NCI-H345 treated with DMSO at 0.1 percent for 48 hours (cell line): ENCODE measurements around the gene APOBEC4.
"Not testable (repeated sequence)": the region's sequence is repeated elsewhere in the genome, so short reads cannot be mapped to it uniquely, and the experiment has no call there.

Experiments used
- DNase-seq: peaks from one replicate; lab custom pipeline; 2025; ENCODE audit not compliant: unreplicated experiment; lab: John Stamatoyannopoulos, UW

APOBEC4 gene

GRCh38 chr1:183635099-183635605, 18.0 kb downstream of the APOBEC4 start:
- DNase-seq, result no peak

GRCh38 chr1:183634429-183635065, 18.6 kb downstream of the APOBEC4 start:
- no peak for DNase-seq

- DNase-seq, result no peak
Observed at GRCh38 chr1:183633676-183634343, 19.3 kb downstream of the APOBEC4 start.

- no peak for DNase-seq
Observed at GRCh38 chr1:183632964-183633363, 20.2 kb downstream of the APOBEC4 start.

- DNase-seq, result no peak
Observed at GRCh38 chr1:183632114-183632513, 21.0 kb downstream of the APOBEC4 start.

- DNase-seq, result no peak
Observed at GRCh38 chr1:183630748-183631147, 22.4 kb downstream of the APOBEC4 start.

GRCh38 chr1:183628537-183628936, 24.6 kb downstream of the APOBEC4 start:
- DNase-seq, result no peak

GRCh38 chr1:183626236-183626635, 26.9 kb downstream of the APOBEC4 start:
- DNase-seq, result not testable (repeated sequence)

- peak; percentile 15 for DNase-seq
Observed at GRCh38 chr1:183622884-183623785, 30.0 kb downstream of the APOBEC4 start.

- no peak for DNase-seq
Observed at GRCh38 chr1:183622013-183622412, 31.1 kb downstream of the APOBEC4 start.

GRCh38 chr1:183620311-183620710, 32.8 kb downstream of the APOBEC4 start:
- DNase-seq, result no peak

GRCh38 chr1:183619781-183620180, 33.3 kb downstream of the APOBEC4 start:
- DNase-seq, result no peak

GRCh38 chr1:183618202-183618601, 34.9 kb downstream of the APOBEC4 start:
- not testable (repeated sequence) for DNase-seq

GRCh38 chr1:183612975-183613374, 40.1 kb downstream of the APOBEC4 start:
- not testable (repeated sequence) for DNase-seq

GRCh38 chr1:183612407-183612806, 40.7 kb downstream of the APOBEC4 start:
- no peak for DNase-seq

- no peak for DNase-seq
Observed at GRCh38 chr1:183611021-183611420, 42.1 kb downstream of the APOBEC4 start.

GRCh38 chr1:183609759-183610452, 43.2 kb downstream of the APOBEC4 start:
- DNase-seq, result no peak

GRCh38 chr1:183609313-183609712, 43.8 kb downstream of the APOBEC4 start:
- no peak for DNase-seq

GRCh38 chr1:183607322-183607980, 45.7 kb downstream of the APOBEC4 start:
- no peak for DNase-seq

- no peak for DNase-seq
Observed at GRCh38 chr1:183605904-183606303, 47.2 kb downstream of the APOBEC4 start.
